GM19351 (cell line): ENCODE measurements around the gene TYW3.

ENCODE experiments used
- ATAC-seq: cut with Tn5 transposase; IDR thresholded peaks from one replicate; pipeline ENCODE4 v1.9.1; 2021; ENCODE audit warnings: mild to moderate bottlenecking, moderate library complexity; ENCODE audit not compliant: unreplicated experiment

The TYW3 gene

DNA sequence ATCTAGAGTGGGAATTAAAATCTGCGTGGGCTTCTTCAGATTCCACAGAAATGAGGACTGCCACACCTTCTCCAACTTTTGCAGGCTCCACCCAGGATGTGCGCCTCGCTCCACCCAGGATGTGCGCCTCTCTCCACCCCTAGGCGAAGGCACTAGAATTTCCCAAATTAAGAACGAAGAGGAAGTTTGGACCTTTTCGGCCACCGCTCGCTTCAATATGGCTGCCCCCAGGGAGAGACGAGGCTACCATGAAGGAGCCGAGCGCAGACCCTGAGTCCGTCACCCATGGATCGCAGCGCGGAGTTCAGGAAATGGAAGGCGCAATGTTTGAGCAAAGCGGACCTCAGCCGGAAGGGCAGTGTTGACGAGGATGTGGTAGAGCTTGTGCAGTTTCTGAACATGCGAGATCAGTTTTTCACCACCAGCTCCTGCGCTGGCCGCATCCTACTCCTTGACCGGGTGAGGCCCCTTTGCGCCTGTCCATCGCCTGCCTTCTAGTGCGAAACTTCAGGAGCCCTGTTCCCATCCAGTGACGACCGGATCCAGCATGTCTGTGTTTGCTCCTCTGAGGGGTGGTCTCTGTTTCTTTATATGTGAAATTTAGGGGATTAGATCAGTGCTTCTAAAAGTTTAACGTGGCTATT lies at the start of gene TYW3, which contains the start of gene CRYZ:
TSS of gene TYW3 (plus strand) at position 193 of the 644 bp plus-strand sequence. CDS start at position 286, 93 bp downstream.
TSS of gene CRYZ (minus strand) at position 91 of the 644 bp plus-strand sequence. CDS start 8,229 bp downstream, outside the sequence.
- peak; percentile 69 for ATAC-seq

DNA sequence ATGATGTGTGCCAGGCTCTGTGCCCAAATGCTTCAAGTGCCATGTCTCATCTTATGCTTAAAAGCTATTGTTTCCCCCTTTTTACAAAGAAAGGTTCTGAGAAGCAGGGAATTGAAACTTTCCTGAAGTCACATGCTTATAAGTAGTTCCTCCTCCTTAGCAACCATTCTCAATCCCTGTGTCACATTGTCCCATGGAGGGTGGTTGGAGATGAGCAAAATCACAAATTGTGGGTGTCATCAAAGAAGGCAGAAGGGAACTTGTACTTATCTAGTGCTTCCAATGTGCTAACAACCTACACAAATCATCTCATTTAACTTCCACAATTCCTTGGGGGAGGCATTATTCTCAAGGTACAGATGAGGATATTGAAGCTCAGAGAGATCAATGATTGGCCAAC lies 49.3 kb upstream of the TYW3 start:
- no peak for ATAC-seq

- ATAC-seq, result no peak
Observed at GRCh38 chr1:74684301-74684700, 48.7 kb upstream of the TYW3 start.

DNA sequence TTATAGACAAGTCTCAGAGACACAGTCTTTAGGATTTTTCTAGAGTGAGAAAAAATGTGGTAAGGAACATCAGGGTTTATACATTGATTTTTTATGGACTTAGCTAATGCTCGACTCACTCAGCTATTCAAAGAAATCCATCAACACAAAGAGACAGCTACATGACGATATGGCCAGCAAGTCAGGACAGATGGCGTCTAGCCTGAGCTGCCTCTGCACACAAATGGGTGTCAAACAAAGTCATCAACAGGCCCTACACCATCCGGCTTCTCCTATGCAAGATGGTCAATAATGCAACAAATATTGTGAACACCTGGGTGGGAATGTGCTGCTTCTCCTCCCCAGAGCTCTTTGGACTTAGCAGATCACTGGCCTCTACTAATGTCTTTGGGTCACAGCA lies 46.0 kb upstream of the TYW3 start:
- no peak for ATAC-seq

GRCh38 chr1:74689621-74690363 lies 43.2 kb upstream of the TYW3 start:
- peak; percentile 75 for ATAC-seq

- no peak for ATAC-seq
Observed at GRCh38 chr1:74690364-74690696, 42.6 kb upstream of the TYW3 start.

DNA sequence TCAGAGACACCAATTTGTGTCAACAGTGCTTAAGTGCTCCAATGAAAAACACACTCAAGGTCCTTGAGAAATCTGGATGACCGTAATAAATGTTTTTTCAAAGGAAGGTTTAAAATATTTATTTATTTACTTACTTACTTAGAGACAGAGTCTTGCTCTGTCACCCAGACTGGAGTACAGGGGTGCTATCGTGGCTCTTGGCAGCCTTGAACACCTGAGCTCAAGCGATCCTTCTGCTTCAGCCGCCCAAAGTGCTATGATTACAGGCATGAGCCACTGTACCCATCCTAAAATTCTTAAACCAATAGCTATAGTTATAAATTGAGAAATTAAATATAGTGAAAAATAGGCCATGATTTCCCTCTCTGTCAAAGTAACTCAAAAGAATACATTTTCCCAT lies 42.0 kb upstream of the TYW3 start:
- no peak for ATAC-seq

- no peak for ATAC-seq
Observed at GRCh38 chr1:74693473-74693872, 39.5 kb upstream of the TYW3 start.

- ATAC-seq, result no peak
Observed at GRCh38 chr1:74697832-74698231, 35.1 kb upstream of the TYW3 start.

DNA sequence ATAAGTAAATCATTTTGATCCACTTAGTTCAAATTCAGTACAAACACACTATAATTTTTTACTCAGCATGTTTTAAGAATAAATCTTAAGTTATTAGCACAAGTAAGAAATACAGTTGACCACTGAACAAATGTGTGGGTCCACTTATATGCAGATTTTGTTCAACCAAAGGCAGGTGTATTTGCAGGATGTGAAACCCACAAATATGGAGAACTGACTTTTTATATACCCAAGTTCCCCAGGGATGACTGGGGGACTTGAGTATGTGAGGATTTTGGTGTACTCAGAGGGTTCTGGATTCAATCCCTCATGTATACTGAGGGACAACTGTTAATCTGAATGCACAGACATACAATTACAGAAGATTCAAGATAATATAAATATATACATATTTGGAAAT lies 33.6 kb upstream of the TYW3 start:
- ATAC-seq, result no peak

DNA sequence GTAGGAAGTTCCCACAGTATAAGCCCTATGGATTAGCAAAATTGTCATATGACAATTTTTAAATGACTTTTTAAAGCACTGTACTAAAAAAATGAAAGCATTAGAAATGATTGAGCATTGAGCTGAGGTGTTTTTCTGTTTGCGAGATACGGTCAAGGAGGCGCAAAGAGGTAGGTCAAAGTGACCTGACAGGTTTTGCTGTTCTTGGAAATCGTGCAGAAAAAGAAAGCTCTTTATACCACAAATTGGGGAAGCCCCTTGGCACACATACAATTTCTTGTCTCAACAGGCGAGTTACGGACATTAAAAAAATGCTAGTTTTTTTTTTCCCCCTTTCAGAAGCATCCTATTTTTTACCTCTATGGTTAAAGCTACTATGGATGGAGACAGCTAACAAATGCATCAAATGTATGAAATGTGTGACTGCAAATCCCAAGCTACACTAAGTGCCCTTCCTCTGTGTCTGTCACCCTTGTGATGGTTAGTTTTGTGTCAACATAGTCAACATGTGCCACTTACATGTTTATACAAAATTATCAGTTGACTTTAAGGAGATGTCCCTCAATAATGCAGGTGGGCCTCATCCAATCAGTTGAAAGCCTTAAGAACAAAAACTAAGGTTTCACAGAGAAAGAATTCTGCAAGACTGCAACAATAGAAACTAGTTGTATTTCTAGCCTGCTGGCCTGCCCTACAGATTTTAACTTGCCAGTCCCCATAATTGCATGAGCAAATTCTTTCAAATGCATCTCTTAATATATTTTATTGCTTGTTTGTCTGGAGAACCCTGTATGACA lies 29.4 kb upstream of the TYW3 start:
- ATAC-seq, result no peak

DNA sequence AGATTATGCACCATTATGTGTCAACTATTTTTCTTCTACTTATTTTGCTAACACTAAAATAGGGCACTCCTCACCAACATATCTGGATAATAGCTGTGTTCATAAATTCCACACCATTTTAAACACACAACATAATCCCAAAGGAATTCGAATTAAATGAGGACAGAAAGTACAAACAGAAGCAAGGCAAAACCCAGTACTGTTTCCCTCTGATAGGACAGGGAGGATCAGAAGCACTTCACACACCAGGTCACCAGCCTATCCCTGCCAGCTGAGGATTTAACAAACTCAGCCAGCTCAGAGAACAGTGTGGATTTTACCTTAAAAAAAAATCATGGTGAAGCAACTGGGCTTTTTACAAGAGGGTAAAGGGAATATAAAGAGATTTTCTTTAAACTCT lies 20.1 kb upstream of the TYW3 start:
- ATAC-seq, result no peak

- peak; percentile 15 for ATAC-seq
Observed at GRCh38 chr1:74713849-74714248, 19.1 kb upstream of the TYW3 start.

- ATAC-seq, result peak; percentile 65
Observed at GRCh38 chr1:74714429-74715235, 18.3 kb upstream of the TYW3 start.

GRCh38 chr1:74715236-74715502 lies 17.8 kb upstream of the TYW3 start:
- ATAC-seq, result no peak

DNA sequence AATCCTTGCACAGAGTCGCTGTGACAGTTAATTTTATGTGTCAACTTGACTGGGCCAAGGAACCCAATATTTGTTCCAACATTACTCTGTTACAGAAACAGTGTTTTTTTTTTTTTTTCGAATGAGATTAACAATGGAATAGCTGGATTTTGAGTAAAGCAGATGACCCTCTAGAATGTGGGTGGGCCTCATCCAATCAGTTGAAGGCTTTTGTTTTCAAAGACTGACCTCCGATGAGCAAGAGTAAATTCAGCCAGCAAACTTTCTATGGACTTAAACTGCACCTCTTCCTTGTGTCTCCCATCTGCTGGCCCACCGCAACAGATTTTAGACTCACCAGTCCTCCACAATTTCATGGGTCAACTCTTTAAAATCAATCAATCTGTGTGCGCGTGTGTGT lies 17.1 kb upstream of the TYW3 start:
- no peak for ATAC-seq

GRCh38 chr1:74716822-74717221 lies 16.1 kb upstream of the TYW3 start:
- ATAC-seq, result no peak

GRCh38 chr1:74717626-74718025 lies 15.3 kb upstream of the TYW3 start:
- ATAC-seq, result no peak

DNA sequence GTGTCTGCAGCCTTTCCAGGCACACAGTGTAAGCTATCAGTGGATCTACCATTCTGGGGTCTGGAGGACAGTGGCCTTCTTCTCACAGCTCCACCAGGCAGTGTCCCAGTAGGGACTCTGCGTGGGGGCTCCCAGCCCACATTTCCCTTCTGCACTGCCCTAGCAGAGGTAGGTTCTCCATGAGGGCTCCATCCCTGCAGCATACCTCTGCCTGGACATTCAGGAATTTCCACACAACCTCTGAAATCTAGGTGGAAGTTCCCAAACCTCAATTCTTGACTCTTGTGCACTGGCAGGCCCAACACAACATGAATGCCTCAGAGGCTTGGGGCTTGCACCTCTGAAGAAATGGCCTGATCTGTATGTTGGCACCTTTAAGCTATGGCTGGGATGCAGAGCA lies 6.9 kb upstream of the TYW3 start:
- ATAC-seq, result no peak

DNA sequence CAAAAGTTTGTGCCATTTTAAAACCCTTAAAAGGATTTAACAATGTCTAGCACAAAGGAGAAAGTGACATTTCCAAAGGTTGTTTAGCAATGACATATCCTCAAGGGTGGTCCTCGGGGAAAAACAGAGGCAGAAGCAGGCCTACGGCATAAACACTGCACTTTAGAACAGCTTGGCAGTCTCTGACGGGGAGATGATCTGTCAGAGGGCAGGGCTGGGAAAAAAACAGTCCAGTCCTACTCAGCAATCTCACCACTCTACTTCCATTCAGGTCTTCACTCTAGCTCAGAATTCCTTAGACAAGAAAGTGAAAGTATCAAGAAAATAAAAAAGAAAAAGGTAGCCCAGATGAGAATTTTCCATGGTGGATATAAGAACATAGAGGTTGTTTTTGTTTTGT lies 4.2 kb upstream of the TYW3 start:
- no peak for ATAC-seq

DNA sequence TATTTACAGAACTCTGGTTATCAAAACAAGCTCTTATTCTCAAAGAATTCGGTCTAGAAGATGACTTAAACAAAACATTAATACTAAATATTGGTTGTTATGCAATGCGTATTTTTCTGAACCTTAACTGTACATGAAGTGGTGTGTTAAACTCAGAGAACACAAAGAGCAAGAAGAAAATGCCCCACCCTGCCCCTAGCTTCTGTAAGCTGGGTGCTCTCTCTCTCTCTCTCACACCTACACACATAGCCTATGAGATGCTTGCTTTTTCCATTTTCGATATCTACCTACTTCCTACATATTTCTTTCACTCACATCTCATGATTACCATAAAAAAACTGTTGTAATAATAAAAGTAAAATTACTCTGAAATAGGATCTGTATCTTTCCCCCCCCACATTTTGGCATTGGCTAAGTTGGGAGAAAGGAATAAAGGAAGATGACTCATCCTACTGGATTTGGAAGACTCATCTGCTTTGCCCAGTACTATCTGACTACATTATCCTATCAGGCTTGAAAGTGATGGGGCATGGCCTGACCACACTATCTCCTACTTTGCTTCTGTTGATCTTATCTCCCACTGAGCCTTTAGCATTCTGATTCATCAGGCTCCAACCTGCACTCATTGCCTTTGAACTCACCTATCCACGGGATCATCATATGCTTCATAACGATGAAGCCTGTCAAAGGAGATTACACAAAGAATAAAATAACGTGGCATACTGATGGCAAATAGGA lies 3.0 kb upstream of the TYW3 start:
- no peak for ATAC-seq
